Prostate gland (tissue), 2 donors: ENCODE results near the gene TAX1BP3. TPM values are rescaled to one million over a fixed set of nuclear protein-coding genes. Genes with fewer than 3 reads are reported as not detected.

Experiments
- DNase-seq: peaks from one replicate; pipeline ENCODE4 v3.0.0-alpha.2; 2019; ENCODE audit warnings: low spot score
- H3K27ac ChIP-seq, 2 donors: fragments of 200-600 bp; sonication (generic); 2 replicates each; pipeline ENCODE4 v1.5.1; 2017 to 2019
- H3K27me3 ChIP-seq: fragments of 200-600 bp; sonication (generic); replicated peaks from 2 replicates; pipeline ENCODE4 v1.5.1; 2019; ENCODE audit not compliant: insufficient read depth
- H3K36me3 ChIP-seq, 2 donors: fragments of 200-600 bp; sonication (generic); 1 replicate in 1 of 2; 2 replicates in 1 of 2; pipeline versions ENCODE4 v1.5.1 to v1.8.1; 2017 to 2019
- H3K4me1 ChIP-seq: fragments of 200-600 bp; sonication (generic); replicated peaks from 2 replicates; pipeline ENCODE4 v1.5.1; 2019
- H3K4me3 ChIP-seq, 2 donors: fragments of 200-600 bp; sonication (generic); 2 replicates each; pipeline ENCODE4 v1.5.1; 2017 to 2019
- H3K9me3 ChIP-seq: fragments of 200-600 bp; sonication (generic); 2 replicates; pipeline ENCODE4 v1.5.1; 2017
- POLR2A ChIP-seq: fragments of 450-650 bp; IDR thresholded peaks from one replicate; pipeline ENCODE4 v1.6.1; 2016; ENCODE audit warnings: antibody characterized with exemption, mild to moderate bottlenecking
- POLR2AphosphoS5 ChIP-seq: sonication (generic); formaldehyde crosslinking; IDR thresholded peaks from one replicate; pipeline ENCODE4 v1.6.1; 2017; ENCODE audit warnings: antibody characterized with exemption
- WGBS: methylation state at CpG from one replicate; pipeline ENCODE4 v1.1.5; 2018; 5-methylcytosine and 5-hydroxymethylcytosine counted together
- intact Hi-C: fragments of 100-400 bp; cut with DNase I; formaldehyde crosslinking; loops from one replicate; pipeline ENCODE4 v1.14.2; 2022
- total RNA-seq, 2 donors: library from RNA; depleted of rRNA; stranded (reverse); fragments of >200 nt; gene quantifications; one replicate each; pipeline ENCODE4 v1.1.0, GENCODE V29; 2016
- TF ChIP-seq, protein P1 (sequence below), 4 experiments: fragments of 200-600 bp in 2 of 4; fragments of 450-650 bp in 2 of 4; sonication (generic) in 2 of 4; IDR thresholded peaks; 1 replicate in 3 of 4; 2 replicates in 1 of 4; pipeline ENCODE4 v1.5.1; 2016 to 2019; ENCODE audit warnings: antibody characterized with exemption in 4 of 4, mild to moderate bottlenecking in 2 of 4, moderate library complexity in 2 of 4

TAX1BP3 gene
- total RNA-seq, 2 donors from 2014 or later = 171 to 270 TPM

DNA sequence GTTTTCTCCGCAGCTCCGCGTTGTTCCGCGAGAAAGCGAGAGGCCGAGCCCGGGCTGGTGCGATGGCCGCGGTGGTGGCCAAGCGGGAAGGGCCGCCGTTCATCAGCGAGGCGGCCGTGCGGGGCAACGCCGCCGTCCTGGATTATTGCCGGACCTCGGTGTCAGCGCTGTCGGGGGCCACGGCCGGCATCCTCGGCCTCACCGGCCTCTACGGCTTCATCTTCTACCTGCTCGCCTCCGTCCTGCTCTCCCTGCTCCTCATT lies 638 bp upstream of the TAX1BP3 start:
- intact Hi-C loops = loop anchor here (2.0 kb wide), 1 partner anchor 54 kb away; the partner anchor contains the start of gene HASPIN
- no peak for TF ChIP-seq POLR2AphosphoS5
- TF ChIP-seq, protein P1, sequence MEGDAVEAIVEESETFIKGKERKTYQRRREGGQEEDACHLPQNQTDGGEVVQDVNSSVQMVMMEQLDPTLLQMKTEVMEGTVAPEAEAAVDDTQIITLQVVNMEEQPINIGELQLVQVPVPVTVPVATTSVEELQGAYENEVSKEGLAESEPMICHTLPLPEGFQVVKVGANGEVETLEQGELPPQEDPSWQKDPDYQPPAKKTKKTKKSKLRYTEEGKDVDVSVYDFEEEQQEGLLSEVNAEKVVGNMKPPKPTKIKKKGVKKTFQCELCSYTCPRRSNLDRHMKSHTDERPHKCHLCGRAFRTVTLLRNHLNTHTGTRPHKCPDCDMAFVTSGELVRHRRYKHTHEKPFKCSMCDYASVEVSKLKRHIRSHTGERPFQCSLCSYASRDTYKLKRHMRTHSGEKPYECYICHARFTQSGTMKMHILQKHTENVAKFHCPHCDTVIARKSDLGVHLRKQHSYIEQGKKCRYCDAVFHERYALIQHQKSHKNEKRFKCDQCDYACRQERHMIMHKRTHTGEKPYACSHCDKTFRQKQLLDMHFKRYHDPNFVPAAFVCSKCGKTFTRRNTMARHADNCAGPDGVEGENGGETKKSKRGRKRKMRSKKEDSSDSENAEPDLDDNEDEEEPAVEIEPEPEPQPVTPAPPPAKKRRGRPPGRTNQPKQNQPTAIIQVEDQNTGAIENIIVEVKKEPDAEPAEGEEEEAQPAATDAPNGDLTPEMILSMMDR (IDR thresholded peaks at IDR 0.05) = no peak
- no peak for TF ChIP-seq POLR2A
- 1% methylated on average over 32 of the region's 32 CpGs for WGBS

DNA sequence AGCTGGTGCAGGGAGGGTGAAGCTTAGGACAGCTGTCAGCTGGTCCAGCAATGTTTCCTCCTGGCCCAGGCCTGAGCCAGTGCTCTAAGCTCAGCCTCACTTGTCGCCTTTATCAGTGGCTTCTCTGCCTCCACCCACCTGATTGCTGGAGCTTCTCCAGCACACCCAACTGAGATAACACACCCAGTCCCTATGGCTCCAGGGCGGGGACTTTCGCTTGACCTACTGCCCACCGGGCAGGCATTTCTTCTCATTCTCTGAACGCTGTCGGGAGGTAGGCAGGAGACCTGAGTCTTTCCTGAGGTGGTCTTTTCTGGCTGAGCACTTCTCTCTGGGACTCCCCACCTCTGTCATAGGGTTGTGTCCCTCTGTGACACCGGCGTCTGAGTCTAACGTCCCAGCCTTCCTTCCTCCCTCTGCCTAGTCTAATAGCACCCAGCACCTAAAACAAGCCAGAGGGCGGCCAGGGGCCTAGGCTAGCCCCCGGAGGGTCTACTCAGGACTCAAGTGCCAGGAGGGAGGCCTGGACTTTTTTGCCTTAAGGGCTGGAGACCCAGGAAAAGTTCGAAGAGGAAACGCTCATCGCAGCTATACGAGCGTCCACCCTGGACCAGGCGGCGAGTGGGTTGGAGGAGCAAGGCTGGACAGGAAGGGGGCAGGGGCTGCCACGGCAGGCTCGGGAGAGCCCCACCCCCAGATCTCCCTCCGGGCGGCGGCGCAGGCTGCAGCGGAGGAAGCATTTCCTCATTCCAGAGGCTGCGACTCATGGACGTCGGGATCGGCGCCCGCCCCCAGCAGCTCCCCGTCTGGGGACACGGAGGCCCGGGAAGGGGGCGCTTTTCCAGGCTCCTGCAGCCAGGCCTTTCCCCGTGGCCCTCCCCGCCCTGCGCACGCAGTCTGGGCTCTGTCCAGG lies 756 bp downstream of the TAX1BP3 start:
- TF ChIP-seq POLR2A (peak; percentile 47), POLR2AphosphoS5 (peak; percentile 51)
- TF ChIP-seq, protein P1 (IDR thresholded peaks at IDR 0.05) = no peak
- H3K4me3 ChIP-seq = peak overlapping the region; percentile 83 to 90
- peak; percentile 82 for DNase-seq
- intact Hi-C loops = loop anchor here (1.0 to 2.0 kb wide), 2 partner anchors 31 to 55 kb away; partner anchors contain the start of genes CTNS, HASPIN and SHPK
- H3K27ac ChIP-seq = peak overlapping the region; percentile 92 to 95
- H3K27me3 ChIP-seq = no peaks in the 10 kb centered on the region
- WGBS = 2% methylated on average over 39 of the region's 39 CpGs
- no peaks in the 10 kb centered on the region for H3K9me3 ChIP-seq
- peaks cover 0 to 6% of the 10 kb centered on the region in 2 donors for H3K36me3 ChIP-seq
- peaks cover 13% of the 10 kb centered on the region for H3K4me1 ChIP-seq

More for the DNA sequence above, 638 bp upstream of the TAX1BP3 start:
- H3K9me3 ChIP-seq = no peaks in the 10 kb centered on the region
- no peak for DNase-seq
- no peaks in the 10 kb centered on the region for H3K36me3 ChIP-seq
- H3K4me1 ChIP-seq = peaks cover 13% of the 10 kb centered on the region
- peak overlapping the region; percentile 92 to 95 for H3K27ac ChIP-seq
- peak overlapping the region; percentile 83 to 90 for H3K4me3 ChIP-seq
- H3K27me3 ChIP-seq = no peaks in the 10 kb centered on the region

DNA sequence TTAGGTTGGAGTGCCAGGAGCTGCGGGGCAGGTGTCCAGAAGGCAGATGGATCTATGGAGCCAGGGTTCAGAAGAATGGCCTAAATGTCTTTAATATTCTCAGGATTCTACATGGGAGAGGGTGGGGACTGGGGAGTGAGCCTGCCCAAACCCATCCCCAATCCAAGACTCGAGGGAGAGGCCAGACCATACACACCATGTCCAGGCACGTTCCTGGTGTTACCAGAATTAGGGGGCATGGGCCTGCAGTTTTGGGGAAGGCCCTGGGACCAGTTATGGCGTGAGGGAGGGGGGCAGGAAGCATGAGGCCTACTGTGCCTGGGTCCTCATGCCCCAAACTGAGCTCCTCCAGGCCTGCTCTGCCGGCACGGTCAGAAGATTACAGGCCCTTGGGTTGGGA lies 1.9 kb downstream of the TAX1BP3 start:
- Histone ChIP-seq H3K4me3 (no peak overlapping the region), H3K27me3 (no peaks in the 10 kb centered on the region), H3K9me3 (no peaks in the 10 kb centered on the region), H3K36me3 (peaks cover 0 to 6% of the 10 kb centered on the region in 2 donors), H3K4me1 (peaks cover 13% of the 10 kb centered on the region), H3K27ac (peak overlapping the region; percentile 30 to 36)
- WGBS = 48% methylated on average over 6 of the region's 6 CpGs
- peak; percentile 37 for DNase-seq
- no peak for TF ChIP-seq POLR2A
- TF ChIP-seq POLR2AphosphoS5 = no peak
- TF ChIP-seq, protein P1 (IDR thresholded peaks at IDR 0.05) = no peak
- intact Hi-C loops = no loop called here

GRCh38 chr17:3665834-3666233 lies 2.5 kb downstream of the TAX1BP3 start:
- no peaks in the 10 kb centered on the region for H3K27me3 ChIP-seq
- WGBS = 54% methylated on average over 5 of the region's 5 CpGs
- intact Hi-C loops = no loop called here
- H3K27ac ChIP-seq = peak overlapping the region; percentile 30 to 36
- H3K4me1 ChIP-seq = peaks cover 13% of the 10 kb centered on the region
- TF ChIP-seq POLR2AphosphoS5 = no peak
- TF ChIP-seq POLR2A = no peak
- TF ChIP-seq, protein P1 (IDR thresholded peaks at IDR 0.05) = no peak
- H3K9me3 ChIP-seq = no peaks in the 10 kb centered on the region
- H3K4me3 ChIP-seq = no peak overlapping the region
- no peak for DNase-seq
- H3K36me3 ChIP-seq = peaks cover 0 to 6% of the 10 kb centered on the region in 2 donors
